GM21526 (cell line): ENCODE measurements around the gene TIGIT.
"Not testable (repeated sequence)": the region's sequence is repeated elsewhere in the genome, so short reads cannot be mapped to it uniquely, and the experiment has no call there.

Source experiments
- ATAC-seq: cut with Tn5 transposase; IDR thresholded peaks from one replicate; pipeline ENCODE4 v1.9.1; 2021; ENCODE audit warnings: moderate library complexity; ENCODE audit not compliant: unreplicated experiment, low FRiP score

The TIGIT gene

DNA sequence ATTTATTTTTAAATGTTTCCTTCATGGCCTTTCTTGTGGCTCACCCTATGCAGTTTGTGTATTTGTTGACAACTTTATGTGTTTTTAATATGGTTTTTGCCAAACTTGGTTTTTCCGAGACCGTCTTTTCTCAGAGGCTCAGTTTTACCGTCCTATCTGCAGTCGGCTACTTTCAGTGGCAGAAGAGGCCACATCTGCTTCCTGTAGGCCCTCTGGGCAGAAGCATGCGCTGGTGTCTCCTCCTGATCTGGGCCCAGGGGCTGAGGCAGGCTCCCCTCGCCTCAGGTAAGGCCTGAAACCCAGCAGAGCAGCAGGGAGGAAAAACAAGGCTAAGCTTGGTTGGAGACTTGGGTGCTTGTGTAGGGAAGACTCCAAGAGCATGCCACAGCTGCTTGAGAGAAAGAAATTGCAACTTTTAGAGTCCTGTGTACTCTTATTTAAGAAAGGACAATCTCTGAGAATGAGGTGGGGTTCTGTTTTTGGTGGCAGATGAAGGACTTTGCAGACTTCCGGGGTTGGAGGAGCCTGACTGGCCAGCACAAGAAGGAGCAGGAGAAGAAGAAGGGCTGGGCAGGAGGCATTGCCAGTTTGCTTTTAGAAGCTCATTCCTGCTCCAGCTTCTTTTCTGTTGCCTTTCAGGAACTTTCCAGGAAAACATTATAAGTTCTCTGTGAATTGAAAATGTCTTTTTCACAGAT lies at the start of gene TIGIT:
Gene TIGIT, plus strand, starts transcription at position 191 of the 698 bp plus-strand sequence. Its CDS starts 34 bp downstream, at position 225.
- ATAC-seq = no peak

DNA sequence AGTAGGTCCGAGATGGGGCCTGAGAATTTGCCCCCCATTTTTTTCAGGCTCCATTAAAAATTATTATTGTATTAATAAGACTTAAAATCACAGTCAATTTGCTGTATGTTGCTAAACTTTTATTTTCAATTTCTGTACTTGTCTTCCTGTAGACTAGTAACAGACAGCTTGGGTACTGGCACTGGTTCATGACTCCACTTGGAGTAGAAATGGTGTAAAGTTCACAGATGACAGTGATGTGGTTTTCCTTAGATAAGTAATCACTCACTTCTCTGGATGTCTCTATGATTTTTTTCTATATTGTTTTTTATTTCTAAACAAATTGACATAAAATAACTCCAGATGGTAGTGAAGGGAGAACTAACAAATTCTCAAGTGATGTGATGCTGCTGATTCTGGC lies 40.9 kb upstream of the TIGIT start:
- ATAC-seq = no peak

DNA sequence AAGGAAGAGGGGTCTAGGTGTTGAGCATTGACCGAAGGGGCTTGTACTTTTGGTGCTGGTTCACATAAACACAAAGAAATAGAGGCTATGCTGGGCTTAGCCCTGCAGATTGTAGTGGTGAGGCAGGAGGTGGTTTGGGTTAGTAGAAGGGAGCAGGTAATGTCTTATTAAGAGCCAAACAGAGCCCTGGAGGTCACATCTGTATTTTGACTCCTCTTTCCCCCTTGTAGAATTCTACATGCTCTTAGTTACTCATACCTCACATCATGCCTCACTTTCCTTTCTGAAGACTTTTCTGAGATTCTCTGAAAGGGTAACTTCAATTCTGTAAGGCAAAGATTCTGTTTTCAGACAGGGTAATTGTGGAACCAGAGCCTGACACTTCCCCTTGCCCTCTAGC lies 40.3 kb upstream of the TIGIT start:
- ATAC-seq = no peak

DNA sequence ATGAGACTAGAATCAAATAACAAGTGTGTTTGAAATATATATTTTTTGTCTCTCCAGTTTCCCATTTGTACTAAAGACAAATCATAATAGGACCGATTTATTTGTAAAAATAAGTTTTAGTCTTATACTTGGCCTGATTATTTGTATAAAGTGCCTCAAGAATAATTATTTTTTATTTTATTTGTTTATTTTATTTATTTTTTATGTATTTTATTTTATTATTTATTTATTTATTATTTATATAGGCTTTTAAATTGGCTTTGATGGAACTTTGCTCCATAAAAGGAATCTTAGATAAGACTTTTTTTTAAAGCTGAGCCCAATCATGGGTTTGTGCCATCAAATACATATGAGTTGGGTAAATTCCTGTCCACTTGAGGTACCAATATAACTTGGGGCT lies 34.3 kb upstream of the TIGIT start:
- ATAC-seq = no peak

DNA sequence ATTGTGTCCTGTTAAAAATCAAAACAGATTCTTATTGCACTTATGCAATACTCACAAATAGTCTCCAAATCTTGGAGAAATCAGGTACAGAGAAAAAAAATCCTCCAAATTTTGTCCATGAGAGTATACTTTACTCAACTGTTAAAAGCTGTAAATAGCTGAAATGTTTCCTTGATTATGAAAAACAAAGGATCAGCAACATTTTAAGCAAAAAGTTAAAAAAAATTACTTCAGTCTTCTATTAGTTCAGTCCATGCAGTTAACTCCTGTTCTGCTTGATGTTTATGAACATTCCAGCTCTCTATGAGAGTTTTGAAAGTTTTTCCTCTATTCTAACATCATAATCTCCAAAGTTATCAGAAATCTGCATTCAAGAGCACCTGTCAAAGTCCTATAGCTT lies 33.7 kb upstream of the TIGIT start:
- no peak for ATAC-seq

DNA sequence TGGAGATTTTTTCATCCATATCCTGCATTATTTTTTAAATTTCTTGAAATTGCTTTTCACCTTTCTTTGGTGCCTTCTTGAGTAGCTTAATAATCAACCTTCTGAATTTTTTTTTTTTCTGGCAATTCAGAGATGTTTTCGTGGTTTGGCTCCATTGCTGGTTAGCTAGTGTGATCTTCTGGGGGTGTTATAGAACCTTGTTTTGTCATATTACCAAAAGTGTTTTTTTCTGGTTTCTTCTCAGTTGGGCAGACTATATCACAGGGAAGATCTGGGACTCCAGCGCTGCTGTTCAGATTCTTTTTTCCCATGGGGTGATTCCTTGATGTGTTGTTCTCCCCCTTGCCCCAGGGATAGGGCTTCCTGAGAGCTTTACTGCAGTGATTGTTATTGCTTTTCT lies 23.8 kb upstream of the TIGIT start:
- no peak for ATAC-seq

DNA sequence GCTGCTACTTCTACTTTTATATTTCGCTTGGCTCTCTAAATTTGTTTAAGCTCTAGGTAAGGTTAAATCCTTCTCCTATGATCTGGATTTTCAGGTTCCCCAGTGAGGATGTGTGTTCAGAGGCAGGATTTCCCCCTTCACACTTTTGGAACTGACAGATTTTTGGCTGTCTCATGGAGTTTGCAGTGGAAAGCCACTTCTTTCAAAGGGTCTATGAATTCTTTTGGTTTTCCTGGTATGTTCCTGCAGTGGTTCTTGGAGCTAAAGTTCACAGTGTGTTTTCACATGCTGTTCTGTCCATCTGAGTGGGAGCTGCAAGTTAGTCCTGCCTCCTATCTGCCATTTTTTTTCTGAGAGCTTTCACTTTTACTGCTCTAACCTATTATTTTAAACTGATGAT lies 21.6 kb upstream of the TIGIT start:
- no peak for ATAC-seq

DNA sequence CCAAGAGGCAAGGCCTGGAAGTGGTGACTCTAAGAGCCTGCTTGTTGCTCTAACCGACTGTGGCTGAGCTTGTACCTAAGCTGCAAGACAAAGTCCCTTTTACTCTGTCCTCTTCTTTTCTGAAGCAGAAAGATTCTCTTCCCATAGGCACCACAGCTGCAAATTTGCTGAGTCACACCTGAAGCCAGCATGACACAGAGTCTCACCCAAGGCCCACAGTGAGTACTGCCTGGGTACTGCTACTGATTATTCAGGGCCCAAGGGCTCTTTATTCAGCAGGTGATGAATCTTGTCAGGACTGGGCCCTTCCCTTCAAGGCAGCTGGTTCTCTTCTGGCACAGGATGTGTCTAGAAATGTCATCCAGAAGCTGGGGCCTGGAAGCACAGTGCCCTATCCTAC lies 18.9 kb upstream of the TIGIT start:
- ATAC-seq = no peak

DNA sequence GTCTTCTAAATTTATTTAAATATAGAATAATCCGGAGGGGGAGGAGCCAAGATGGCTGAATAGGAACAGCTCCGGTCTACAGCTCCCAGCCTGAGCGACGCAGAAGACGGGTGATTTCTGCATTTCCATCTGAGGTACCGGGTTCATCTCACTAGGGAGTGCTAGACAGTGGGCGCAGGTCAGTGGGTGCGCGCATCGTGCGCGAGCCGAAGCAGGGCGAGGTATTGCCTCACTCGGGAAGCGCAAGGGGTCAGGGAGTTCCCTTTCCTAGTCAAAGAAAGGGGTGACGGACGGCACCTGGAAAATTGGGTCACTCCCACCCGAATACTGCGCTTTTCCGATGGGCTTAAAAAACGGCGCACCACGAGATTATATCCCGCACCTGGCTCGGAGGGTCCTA lies 17.0 kb upstream of the TIGIT start:
- not testable (repeated sequence) for ATAC-seq

DNA sequence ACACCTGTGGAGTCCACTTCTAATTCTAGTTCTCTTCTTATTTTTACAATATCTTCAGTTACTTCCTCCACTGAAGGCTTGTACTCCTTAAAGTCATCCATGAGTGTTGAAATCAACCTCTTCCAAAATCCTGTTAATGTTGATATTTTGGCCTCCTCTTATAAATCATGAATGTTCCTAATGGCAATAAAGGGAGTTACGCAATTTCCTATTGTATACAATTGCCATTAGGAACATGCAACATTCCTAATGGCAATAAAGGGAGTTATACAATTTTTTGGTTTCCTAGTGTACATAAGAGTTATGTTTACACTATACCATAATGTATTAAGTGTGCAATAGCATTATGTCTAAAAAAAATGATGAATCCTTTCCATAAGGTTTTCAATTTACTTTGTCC lies 9.2 kb upstream of the TIGIT start:
- no peak for ATAC-seq

DNA sequence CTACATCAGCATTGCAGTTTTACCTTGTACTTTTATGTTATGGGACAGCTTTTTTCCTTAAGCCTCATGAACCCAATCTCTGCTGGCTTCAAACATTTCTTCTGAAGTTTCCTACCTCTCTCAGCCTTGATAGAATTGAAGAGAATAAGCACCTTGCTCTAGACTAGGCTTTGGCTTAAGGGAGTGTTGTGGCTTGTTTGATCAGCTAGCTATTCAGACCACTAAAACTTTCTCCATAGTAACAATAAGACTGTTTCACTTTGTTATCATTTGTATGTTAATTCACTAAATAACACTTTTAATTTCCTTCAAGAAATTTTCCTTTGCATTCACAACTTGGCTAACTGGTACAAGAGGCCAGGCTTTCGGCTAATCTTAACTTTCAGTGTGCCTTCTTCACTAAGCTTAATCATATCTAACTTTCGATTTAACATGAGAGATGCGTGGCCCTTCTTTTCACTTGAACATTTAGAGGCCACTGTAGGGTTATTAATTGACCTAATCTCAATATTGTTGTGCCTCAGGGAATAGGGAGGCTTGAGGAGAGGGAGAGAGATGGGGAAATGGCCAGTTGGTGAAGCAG lies 8.1 kb upstream of the TIGIT start:
- ATAC-seq = no peak

DNA sequence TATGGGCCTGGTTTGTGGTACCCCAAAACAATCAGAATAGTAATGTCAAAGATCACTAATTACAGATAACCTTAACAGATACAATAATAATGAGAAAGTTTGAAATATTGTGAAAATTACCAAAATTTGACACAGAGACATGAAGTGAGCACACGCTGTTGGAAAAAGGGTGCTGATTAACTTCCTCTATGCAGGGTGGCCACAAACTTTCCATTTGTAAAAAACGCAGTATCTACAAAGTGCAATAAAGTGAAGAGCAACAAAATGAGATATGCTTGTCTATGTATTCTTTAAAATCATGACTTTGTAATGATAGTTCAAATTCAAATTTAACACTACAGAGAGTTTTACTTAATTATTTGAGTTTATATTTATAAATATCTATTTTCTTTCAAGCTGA lies 7.6 kb upstream of the TIGIT start:
- no peak for ATAC-seq

DNA sequence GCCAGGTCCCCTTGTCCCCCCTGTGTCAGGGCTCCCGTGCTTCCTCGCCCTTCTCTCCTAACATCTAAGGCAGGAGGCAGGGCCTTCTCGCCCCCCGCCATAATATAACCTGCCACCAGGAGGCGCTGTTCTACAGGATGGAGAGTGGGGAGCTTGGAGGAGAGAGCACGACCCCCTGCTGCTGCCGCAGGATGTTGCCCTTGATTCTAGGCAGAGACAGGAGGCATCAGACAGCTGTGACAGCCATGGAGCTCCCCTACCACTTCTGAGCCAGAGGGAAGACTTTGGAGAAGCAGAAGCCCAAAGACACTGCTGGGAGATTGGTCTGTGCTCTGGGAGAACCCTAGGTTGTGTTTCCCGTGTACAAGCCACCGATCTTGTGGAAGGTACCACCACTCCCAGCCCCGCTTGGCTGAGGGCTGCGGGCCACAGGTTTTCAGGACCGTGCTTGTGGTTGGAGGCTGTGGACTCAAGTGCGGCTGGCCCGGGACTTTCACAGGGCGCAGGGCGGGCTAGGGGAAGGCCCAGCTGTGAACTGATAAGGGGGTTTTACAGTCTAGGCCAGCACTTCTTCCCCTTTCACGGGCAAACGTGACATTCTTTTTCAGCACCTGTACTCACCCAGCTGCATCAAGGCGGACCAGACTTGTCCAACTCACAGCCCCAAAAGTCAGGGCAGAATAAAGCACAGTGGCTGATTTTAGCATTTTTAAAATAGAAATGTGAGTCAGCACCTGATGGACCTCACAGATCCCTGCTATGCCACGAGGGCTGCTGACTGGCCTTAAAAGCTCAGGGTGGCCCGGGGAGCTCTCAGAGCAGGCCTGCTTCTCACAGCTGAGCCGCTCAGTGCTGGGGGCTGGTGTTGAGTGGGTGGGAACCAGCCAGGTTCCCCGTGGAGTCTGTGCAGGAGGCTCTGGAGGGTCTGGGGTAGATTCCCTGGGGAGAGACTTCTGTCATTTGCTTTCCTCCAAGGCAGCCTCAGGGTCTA lies 2.6 kb upstream of the TIGIT start:
- peak; percentile 88 for ATAC-seq

DNA sequence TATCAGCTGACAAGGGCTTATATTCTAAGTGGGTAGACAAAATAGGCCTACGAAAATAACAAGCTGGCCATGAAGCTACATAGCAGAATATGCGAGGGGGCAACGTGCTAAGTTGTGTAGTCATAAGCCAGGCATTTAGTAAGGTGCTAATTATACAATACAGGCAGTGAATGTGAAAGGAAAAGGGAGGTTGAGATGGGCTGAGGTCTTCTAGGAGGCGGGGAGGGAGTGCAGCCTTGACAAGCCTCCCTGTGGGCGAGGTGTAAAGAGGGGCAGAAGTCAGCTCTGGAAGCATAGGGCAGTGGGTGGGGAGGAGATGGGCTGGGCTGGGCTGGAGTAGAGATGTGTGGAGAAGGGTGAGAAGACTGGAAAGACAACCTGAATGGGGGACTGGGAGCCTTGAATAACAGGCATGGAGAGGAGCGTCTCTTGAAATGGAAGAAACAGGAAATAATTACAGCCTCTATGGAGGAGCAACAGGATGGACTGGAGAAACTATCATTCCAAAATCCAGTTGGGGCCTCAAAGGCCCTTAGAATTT lies 1.2 kb downstream of the TIGIT start:
- ATAC-seq = no peak

DNA sequence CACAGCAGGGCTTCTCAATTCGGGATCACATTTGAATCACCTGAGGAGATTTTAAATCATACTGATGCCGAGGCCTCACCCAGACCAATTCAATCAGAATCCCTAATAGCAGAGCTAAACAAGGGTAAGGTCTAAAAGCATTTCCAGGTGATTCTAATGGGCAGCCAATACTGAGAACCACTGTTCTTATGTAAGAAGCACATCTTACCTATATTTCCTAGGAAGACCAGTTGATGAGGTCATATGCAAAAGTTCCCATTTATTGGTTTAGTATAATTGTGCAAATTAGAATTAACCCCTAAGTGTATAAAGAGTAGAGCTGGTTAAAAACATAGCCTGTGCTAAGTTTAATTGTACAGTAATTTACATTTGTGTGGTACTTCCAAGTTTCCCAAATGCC lies 2.1 kb downstream of the TIGIT start:
- no peak for ATAC-seq

DNA sequence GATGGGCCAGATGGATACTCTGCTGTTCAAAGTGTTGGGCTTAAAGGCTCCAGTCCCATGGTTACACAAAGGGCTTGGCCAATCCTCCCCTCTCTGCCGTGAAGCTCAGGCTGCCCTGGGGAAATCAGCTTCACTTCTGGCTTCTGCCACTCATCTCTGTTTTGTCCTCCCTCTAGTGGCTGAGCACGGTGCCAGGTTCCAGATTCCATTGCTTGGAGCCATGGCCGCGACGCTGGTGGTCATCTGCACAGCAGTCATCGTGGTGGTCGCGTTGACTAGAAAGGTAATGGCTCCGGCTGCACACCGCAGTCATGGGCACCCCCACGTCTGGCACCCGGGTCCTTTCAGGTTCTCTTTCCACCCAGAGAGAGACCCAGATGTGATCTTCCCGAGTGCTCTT lies 5.6 kb downstream of the TIGIT start:
- no peak for ATAC-seq

DNA sequence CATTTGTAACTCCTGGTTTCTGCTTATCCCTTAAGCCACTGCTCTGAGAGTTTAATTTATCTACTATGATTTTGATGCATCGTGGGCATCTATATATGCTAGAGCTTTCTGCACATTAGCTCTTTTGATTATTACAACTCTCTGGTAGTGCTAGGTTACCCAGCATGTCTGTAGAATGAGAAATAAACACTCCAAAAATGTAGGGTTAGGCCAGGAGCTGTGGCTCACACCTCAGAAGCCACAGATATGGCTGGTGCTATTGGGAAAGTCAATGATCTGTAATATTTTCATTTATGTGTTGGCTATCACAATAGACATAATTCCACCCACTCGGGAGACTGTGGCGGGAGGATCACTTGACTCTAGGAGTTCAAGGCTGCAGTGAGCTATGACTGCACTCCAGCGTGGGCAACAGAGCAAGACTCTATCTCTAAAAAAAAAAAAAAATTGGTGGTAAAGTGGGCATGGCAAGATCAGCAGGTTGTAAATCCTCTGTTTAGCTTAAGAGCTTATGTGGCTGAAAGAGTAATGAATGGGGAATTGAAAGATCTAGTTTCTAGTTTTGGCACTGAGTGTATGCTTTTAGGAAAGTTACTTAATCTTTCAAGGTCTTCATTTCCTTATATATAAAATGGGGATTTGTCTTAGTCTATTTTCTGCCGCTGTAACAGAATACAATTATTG lies 6.3 kb downstream of the TIGIT start:
- peak; percentile 52 for ATAC-seq

DNA sequence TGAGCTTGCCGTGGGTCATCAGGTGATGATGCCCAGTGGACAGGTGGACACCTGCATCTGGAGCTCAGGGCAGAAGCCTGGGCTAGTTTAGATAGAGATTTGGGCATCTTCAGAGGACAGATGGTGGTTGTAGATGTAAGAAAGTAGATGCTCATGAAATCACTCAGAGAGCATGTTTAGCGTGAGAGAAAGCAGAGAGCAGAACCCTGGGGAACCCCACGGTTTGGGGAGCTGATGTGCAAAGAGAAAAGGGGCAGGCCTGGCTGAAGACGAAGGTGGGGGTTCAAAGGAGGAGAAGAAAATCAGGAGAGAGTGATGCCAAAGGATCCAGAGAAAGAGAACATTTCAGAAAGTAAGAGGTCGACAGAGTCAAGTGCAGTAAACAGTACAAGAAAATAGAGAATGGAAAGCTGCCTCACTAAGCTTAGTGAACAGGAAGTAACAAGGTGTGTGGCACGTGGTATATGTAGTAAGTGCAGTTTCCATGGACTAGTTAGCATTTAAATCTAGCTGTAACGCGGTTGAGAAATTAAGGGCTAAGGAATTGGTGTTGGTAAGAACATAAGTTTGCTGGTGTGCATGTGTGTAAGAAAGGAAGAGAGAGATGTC lies 13.5 kb downstream of the TIGIT start:
- ATAC-seq = no peak

DNA sequence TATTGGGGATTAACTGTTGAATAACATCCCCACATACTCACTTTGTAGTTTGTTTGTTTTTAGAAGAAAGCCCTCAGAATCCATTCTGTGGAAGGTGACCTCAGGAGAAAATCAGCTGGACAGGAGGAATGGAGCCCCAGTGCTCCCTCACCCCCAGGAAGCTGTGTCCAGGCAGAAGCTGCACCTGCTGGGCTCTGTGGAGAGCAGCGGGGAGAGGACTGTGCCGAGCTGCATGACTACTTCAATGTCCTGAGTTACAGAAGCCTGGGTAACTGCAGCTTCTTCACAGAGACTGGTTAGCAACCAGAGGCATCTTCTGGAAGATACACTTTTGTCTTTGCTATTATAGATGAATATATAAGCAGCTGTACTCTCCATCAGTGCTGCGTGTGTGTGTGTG lies 14.0 kb downstream of the TIGIT start:
- ATAC-seq = no peak

DNA sequence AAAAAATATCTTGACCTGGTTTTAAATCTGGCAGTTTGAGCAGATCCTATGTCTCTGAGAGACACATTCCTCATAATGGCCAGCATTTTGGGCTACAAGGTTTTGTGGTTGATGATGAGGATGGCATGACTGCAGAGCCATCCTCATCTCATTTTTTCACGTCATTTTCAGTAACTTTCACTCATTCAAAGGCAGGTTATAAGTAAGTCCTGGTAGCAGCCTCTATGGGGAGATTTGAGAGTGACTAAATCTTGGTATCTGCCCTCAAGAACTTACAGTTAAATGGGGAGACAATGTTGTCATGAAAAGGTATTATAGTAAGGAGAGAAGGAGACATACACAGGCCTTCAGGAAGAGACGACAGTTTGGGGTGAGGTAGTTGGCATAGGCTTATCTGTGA lies 14.5 kb downstream of the TIGIT start:
- peak; percentile 5 for ATAC-seq
